ENCODE results near the gene C1QTNF9.
A peak's percentile ranks its signal among the peaks of the same experiment; 100 is the strongest.

C1QTNF9 gene

DNA sequence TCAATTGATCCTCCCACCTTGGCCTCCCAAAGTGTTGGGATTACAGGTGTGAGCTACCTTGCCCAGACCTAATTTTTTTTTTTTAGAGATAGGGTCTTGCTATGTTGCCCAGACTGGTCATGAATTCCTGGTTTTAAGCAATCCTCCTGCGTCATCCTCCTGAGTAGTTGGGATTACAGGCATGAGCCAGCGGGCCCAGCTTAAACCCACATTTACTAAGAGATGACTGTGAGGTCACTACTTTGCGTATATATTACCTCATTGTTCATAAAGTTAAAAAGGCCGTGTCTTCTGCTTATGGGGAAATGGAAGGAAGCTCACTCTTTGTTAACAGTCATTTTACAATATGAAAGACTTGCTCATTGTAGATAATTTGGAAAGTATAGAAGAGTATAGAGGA, 39.6 kb upstream of the C1QTNF9 start:
- DNase-seq (no peak), ATAC-seq (ENCODE audit: insufficient read depth, low read depth) (no peak)
- H3K79me2 ChIP-seq (ENCODE audit: insufficient read depth, low read length): no peaks in the 10 kb centered on the region
- H3K36me3 ChIP-seq (ENCODE audit: insufficient read depth, low read length): no peaks in the 10 kb centered on the region
- H2AFZ ChIP-seq (ENCODE audit: low read depth, low read length): no peak overlapping the region
- H3K4me3 ChIP-seq (ENCODE audit: low read depth in 1 of 2, low read length in 2 of 2): no peak overlapping the region
- H4K20me1 ChIP-seq (ENCODE audit: insufficient read depth, low read length): no peaks in the 10 kb centered on the region
- H3K4me1 ChIP-seq (ENCODE audit: insufficient read depth, low read length): peaks cover 68% of the 10 kb centered on the region
- H3K27ac ChIP-seq (ENCODE audit: low read length): no peak overlapping the region; the same call in 1 of the 2 replicates
- no peaks in the 10 kb centered on the region for H3K9me3 ChIP-seq (ENCODE audit: insufficient read depth, low read length, severe bottlenecking)
- peak overlapping the region; percentile 86; the same call in 1 of the 2 replicates for H3K4me2 ChIP-seq (ENCODE audit: insufficient read depth, low read length)
- H3K27me3 ChIP-seq (ENCODE audit: insufficient read depth, low read length, poor library complexity): no peaks in the 10 kb centered on the region
- TF ChIP-seq EZH2 (IDR thresholded peaks at IDR 0.05; ENCODE audit: borderline replicate concordance, low read depth, low read length, severe bottlenecking): no peak
- TF ChIP-seq, protein P1, sequence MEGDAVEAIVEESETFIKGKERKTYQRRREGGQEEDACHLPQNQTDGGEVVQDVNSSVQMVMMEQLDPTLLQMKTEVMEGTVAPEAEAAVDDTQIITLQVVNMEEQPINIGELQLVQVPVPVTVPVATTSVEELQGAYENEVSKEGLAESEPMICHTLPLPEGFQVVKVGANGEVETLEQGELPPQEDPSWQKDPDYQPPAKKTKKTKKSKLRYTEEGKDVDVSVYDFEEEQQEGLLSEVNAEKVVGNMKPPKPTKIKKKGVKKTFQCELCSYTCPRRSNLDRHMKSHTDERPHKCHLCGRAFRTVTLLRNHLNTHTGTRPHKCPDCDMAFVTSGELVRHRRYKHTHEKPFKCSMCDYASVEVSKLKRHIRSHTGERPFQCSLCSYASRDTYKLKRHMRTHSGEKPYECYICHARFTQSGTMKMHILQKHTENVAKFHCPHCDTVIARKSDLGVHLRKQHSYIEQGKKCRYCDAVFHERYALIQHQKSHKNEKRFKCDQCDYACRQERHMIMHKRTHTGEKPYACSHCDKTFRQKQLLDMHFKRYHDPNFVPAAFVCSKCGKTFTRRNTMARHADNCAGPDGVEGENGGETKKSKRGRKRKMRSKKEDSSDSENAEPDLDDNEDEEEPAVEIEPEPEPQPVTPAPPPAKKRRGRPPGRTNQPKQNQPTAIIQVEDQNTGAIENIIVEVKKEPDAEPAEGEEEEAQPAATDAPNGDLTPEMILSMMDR (IDR thresholded peaks at IDR 0.05; ENCODE audit: borderline replicate concordance, extremely low read depth, low read length, poor library complexity, severe bottlenecking): no peak
- 0 out of 2 replicates have a peak overlapping the region, but pooled peaks have one; percentile 80 for H3K9ac ChIP-seq (ENCODE audit: low read depth, low read length)

DNA sequence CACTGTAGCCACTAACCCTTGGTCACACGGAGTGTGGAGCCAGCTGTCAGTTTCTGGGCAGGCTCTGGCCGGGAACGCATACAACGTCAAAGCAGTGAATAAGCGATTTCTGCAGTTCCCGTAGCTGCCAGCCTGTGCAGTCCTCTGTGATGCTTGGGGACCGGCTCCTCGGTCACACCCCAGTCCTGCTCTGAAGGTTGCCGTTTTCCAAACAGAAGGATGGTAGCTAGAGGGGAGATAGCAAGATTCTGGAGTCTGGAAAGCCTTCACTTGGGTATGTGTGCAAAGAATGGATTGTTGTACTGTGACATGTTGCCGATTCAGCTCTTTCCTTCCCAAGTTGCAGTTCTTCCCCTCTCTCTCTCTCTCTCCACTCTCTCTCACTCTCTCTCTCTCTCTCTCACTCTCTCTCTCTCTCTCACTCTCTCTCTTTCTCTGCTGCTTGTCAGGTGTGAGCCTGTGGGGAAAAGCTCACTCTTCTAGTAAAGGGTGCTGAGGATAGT, 38.7 kb upstream of the C1QTNF9 start:
- TF ChIP-seq, protein P1 (IDR thresholded peaks at IDR 0.05; ENCODE audit: borderline replicate concordance, extremely low read depth, low read length, poor library complexity, severe bottlenecking): peak; percentile 9
- TF ChIP-seq EZH2 (IDR thresholded peaks at IDR 0.05; ENCODE audit: borderline replicate concordance, low read depth, low read length, severe bottlenecking): no peak
- no peaks in the 10 kb centered on the region for H3K79me2 ChIP-seq (ENCODE audit: insufficient read depth, low read length)
- no peaks in the 10 kb centered on the region for H3K36me3 ChIP-seq (ENCODE audit: insufficient read depth, low read length)
- H3K27me3 ChIP-seq (ENCODE audit: insufficient read depth, low read length, poor library complexity): no peaks in the 10 kb centered on the region
- H4K20me1 ChIP-seq (ENCODE audit: insufficient read depth, low read length): no peaks in the 10 kb centered on the region
- no peaks in the 10 kb centered on the region for H3K9me3 ChIP-seq (ENCODE audit: insufficient read depth, low read length, severe bottlenecking)
- H2AFZ ChIP-seq (ENCODE audit: low read depth, low read length): peak overlapping the region; percentile 76
- peaks cover 64% of the 10 kb centered on the region for H3K4me1 ChIP-seq (ENCODE audit: insufficient read depth, low read length)
- peak overlapping the region; percentile 80 for H3K9ac ChIP-seq (ENCODE audit: low read depth, low read length)
- DNase-seq (peak; percentile 57), ATAC-seq (ENCODE audit: insufficient read depth, low read depth) (peak; percentile 55)
- peak overlapping the region; percentile 96 for H3K27ac ChIP-seq (ENCODE audit: low read length)
- peak overlapping the region; percentile 86 for H3K4me2 ChIP-seq (ENCODE audit: insufficient read depth, low read length)
- peak overlapping the region in 1 of 2 experiments; percentile 64; a peak in 3 of 4 replicates for H3K4me3 ChIP-seq (ENCODE audit: low read depth in 1 of 2, low read length in 2 of 2)

DNA sequence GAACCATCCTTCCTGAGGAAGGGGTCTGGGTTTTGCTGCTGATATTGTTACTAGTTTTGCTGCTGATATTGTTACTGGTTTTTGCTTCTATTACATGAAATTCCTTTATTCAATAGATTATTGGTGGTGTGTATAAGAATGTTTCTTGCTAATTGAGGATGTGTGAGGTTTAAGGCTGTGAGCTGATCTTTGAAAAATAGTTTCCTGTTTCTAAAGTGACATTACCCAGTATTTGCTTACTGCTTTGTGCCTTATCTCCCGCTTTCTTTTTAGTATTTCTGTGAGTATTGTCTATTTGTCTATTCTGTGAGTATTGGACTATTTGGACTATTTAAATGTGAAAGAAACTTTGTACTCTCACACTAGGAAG, 38.2 kb upstream of the C1QTNF9 start:
- H3K36me3 ChIP-seq (ENCODE audit: insufficient read depth, low read length): no peaks in the 10 kb centered on the region
- H3K79me2 ChIP-seq (ENCODE audit: insufficient read depth, low read length): no peaks in the 10 kb centered on the region
- H3K27ac ChIP-seq (ENCODE audit: low read length): peak overlapping the region; percentile 96
- no peak; the same call in 2 of the 3 replicates for ATAC-seq (ENCODE audit: insufficient read depth, low read depth)
- peaks cover 63% of the 10 kb centered on the region for H3K4me1 ChIP-seq (ENCODE audit: insufficient read depth, low read length)
- no peaks in the 10 kb centered on the region for H4K20me1 ChIP-seq (ENCODE audit: insufficient read depth, low read length)
- H3K4me3 ChIP-seq (ENCODE audit: low read depth in 1 of 2, low read length in 2 of 2): peak overlapping the region in 1 of 2 experiments; percentile 64; a peak in 3 of 4 replicates
- no peaks in the 10 kb centered on the region for H3K27me3 ChIP-seq (ENCODE audit: insufficient read depth, low read length, poor library complexity)
- TF ChIP-seq, protein P1 (IDR thresholded peaks at IDR 0.05; ENCODE audit: borderline replicate concordance, extremely low read depth, low read length, poor library complexity, severe bottlenecking): no peak
- TF ChIP-seq EZH2 (IDR thresholded peaks at IDR 0.05; ENCODE audit: borderline replicate concordance, low read depth, low read length, severe bottlenecking): no peak
- DNase-seq: no peak
- no peaks in the 10 kb centered on the region for H3K9me3 ChIP-seq (ENCODE audit: insufficient read depth, low read length, severe bottlenecking)
- H2AFZ ChIP-seq (ENCODE audit: low read depth, low read length): peak overlapping the region; percentile 76
- peak overlapping the region; percentile 80 for H3K9ac ChIP-seq (ENCODE audit: low read depth, low read length)
- H3K4me2 ChIP-seq (ENCODE audit: insufficient read depth, low read length): peak overlapping the region; percentile 86
